ENCODE results near the gene EIF4G1.

Gene EIF4G1

DNA sequence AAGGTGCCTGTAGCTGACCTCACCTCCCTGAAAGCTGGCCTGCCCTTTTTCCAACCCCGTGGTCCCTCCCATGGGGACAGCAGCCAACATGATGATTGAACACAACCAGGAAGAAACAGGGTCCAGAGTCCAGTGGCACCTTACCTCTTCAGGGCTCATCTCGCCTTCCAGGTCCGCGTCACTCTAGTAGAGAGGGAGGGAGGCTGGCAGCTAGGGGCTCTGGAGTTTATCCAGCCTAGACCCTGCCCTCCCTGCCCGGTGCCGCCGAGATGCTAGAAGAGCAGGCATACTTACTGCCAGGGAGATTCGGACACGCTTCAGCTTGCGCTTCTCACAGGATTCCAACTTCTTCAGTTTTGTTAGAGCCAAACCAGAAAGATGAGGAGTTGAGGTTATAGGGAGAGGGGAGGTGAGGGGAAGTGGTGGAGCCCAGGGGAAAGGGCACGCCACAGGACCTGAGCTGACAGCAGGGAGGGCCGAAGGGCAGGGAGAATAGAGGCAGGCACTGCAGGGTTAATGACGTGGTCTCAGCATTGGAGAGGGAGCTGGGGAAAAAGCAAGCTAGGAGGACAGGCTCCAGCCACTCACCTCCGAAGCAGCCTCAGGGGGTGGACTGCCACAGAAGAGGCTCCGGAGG is 37.9 kb downstream of the EIF4G1 start:
- DNase-seq (ENCODE audit: low spot score): no peak

DNA sequence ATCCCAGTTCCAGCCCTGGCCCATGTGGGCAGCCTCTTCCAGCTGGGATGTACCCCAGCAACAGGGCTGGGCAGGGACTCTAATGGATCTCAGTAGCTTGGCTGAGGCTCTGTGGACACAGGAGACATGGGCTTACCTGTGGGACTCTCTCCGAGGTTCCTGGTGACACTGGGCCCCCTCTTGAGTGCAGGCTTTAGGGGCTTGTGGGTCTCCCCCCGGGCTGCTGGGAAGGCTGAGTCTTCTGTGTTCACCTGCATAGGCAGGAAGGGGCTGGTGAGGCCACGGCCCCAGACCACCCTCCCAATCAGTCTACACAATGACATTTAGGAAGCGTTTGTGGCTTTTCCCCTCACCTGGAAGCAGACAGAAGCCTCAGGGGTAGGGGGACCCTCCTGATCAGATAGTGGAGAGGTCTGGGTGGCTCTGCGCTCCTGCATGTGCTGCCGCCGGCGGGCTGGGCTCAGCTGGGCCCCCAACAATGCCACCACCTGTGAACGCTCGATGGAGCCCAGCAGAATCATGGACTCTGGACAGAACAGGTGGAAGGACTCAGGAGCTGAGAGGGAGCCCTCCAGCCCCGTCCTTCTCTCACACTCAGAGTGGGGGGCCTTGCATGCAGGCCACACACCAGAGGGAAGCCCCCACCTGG is 38.6 kb downstream of the EIF4G1 start:
- no peak for DNase-seq (ENCODE audit: low spot score)

GRCh38 chr3:184353546-184353941 is 39.1 kb downstream of the EIF4G1 start:
- DNase-seq (ENCODE audit: low spot score): no peak

- no peak for DNase-seq (ENCODE audit: low spot score)
Measured at GRCh38 chr3:184354121-184354728, 39.8 kb downstream of the EIF4G1 start.

DNA sequence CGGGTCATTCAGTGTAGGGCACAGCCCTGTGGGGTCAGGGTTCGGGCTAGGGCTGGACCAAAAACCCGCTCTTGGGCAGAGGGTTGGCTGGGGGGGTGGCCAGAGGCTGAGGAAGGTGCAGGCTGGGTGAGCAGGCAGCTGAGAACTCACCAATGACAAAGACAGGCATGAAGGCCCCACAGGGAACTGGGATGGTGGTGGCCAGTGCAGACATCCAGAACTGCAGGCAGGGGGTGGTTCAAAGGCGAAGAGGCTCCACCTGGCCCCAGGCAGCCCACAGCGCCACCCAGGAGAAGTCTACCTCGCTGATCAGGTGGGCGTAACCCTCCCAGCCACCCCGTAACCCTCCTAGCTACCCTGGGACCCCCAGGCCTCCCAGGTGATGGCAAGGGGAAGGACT is 40.3 kb downstream of the EIF4G1 start:
- DNase-seq (ENCODE audit: low spot score): no peak

DNA sequence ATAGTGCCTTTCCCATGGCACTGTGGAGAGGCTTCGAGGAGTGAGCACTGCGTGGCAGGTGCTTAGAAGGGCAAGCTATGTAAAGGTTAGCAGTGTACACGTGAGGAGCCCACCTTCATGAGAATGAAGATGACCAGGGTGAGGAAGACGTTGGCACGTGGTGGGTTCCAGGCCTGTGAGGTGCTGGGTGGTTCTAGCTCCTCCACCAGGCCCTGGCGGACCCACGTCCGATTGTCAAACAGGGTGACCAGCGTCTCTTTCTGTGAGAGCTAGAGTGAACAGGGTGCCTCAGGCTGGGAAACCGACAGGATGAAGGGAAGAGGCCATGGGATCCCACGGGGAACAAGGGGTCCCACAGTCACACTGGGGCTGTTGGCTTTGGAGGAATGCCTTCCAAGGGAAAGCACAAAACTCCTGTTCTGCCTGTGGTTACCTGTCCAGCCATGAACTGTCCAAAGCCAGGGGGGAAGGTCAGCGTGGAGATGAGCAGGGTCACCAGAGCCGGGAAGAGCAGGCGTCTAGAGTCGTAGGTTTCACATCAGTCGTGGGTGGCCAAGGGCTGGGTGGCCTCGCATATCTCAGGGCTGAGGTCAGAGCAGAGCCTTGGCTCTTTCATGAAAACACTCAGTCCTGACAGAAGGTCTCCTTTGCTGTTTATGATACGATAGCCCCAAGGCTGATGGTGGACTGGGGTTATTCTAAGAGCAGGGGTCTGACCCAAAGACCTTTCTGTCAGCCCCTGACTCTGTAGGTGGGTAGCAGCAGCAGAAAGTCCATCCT is 41.0 kb downstream of the EIF4G1 start:
- DNase-seq (ENCODE audit: low spot score): no peak

DNA sequence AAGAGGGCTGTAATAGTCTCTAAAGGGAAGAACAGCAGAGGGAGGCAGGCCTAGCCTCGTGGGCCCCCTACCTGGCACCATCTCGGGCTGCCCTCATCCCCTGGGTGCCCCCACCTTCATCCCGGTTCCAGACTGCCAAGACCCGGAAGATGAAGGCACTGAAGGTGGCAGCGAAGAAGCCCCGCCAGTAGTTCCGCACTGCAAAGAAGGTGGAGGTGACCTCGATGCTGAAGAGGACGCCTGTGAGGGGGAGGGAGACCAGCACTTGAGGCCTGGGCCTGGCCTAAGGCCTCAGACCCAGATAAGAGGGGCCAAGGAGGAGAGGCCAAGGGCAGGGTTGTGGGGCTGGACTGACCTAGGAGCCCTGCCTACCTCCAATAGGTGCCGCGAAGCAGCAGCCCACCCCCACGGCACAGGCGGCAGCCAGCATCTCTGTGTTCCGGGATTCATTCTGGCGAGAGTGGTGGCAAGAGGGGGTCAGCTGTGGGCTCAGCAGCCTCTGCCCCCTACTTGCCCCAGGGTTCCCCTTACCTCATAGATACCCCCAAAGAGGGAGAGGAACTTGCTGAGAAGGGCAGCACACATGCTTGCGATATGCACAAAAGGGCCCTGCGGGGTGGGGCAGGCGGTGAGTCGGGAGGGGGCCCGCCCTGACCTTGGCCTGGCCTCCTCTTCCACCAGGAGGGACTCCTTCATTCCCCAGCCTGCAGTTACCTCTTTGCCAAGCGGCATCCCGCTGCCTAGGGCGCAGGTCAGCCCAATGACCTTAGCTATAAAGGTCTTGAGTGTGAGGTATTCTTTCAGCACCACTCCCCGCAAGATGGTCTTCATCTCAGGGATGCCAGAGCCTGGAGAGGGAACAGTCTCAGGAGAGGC is 43.1 kb downstream of the EIF4G1 start:
- DNase-seq (ENCODE audit: low spot score): no peak

DNA sequence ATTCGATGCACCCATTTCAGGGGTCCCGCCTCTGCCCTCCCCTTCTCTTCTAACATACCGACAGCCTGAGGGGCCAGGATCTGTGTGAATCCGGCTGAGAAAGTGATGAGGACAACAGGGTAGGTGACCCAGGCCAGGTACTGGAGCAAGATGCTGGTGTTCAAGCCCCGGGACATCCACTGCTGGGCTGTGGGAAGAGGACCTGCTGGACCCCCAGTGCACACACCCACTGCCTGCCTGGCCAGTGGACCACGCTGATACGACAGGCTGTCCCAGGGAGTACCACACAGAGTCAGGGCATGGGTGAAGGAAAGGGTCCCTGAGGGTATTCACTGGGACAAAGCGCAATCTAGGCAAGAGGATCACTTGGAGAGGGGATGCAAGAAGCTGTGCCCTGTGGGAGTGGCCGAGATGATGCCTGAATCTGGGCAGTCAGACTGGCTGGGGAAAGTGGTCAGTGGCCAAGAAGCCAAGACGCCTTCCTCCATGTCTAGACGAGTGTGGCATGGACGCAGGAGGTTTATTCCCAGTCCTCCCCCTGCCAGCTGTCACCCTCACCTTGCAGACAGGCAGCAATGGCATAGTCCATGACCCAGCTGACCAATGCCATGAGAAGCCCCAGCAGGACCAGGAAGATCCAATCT is 43.8 kb downstream of the EIF4G1 start:
- no peak for DNase-seq (ENCODE audit: low spot score)

GRCh38 chr3:184358921-184359350 is 44.5 kb downstream of the EIF4G1 start:
- DNase-seq (ENCODE audit: low spot score): no peak

DNA sequence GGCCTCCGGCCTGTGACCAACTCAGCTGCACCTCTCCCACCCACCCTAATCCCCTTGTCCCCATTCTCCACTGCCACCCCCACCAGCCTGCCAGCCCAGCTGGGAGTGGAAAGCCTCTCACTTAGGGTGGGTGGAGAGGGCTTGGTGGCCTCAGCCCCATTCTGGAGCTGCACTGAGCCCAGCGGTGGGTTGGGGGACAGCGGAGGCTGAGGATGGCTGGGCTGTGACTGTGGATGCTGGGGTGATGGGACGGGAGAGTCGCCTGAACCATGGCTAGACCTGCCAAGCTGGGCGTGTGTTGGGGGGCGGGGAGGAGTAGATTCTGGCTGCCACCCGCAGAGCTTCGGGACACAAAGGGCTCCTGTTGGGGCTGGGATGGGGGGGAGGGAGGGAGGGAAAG is 45.2 kb downstream of the EIF4G1 start:
- DNase-seq (ENCODE audit: low spot score): no peak

DNA sequence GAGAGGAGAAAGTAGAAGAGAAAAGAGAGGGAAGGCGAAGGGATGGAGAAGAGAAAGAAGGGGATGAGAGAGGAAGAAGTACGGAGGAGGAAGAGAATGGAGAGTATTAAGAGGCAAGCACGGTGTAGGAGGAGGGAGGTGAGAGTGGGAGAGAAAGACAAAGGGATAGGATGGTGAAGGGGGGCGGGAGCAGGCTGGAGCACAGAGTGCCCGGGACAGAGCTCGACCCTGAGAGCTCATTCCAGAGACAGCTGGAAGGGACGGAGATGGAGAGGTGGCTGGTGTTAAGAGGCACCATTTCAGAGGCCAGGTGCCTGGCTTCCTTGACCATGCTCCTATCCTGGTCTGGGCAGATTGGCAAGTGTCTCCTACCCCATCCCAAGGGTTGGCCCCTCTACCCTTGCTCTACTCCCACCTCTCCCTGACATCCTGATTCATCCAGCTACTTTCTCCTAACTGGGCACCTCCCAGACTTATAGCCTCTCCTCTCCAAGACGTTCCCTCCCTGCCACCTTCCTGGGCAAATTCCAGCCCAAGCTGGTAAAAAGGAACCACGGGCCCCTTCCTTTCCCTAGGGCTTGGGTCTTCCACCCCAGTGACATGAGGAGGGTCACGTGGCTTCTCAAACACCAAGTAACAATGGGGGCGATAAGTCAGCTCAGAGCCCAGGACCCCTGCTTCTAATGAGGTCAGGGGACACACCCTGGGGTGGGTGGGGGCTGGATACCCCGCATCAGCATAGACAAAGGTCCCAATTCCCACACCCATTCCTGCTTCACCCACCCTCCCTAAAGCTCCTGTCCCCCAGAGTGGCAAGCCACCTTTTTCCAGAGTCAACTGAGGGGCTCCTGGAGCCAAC is 45.9 kb downstream of the EIF4G1 start:
- no peak for DNase-seq (ENCODE audit: low spot score)

- DNase-seq (ENCODE audit: low spot score): no peak
Measured at GRCh38 chr3:184360929-184361531, 46.6 kb downstream of the EIF4G1 start.

DNA sequence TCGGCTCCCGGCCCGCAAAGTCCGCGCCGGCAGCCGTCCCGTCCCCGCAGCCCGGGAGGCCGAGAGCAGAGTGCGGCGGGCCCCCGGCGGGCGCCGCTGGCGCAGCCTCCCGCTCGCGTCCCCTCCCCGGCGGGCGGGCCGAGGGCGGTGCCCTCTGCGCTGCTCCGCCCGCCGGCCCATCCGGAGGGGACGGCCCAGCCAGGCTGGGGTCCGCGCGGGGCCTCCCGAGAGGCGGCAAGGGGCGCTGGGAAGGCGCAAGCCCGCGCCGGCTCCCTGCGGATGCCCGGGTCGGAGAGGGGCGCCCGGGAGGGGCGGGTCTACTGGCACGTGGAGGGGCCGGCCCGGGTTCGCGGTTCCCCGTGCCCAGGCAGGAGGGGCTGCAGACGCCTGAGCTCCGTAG is 47.1 kb downstream of the EIF4G1 start, which contains the start of the genes CLCN2 and POLR2H:
TSS of gene CLCN2 (minus strand) at position 74 of the 400 bp plus-strand sequence. CDS start 126 bp downstream, outside the sequence.
TSS of gene POLR2H (plus strand) at position 179 of the 400 bp plus-strand sequence. CDS start 1,783 bp downstream, outside the sequence.
- peak; percentile 62 for DNase-seq (ENCODE audit: low spot score)

DNA sequence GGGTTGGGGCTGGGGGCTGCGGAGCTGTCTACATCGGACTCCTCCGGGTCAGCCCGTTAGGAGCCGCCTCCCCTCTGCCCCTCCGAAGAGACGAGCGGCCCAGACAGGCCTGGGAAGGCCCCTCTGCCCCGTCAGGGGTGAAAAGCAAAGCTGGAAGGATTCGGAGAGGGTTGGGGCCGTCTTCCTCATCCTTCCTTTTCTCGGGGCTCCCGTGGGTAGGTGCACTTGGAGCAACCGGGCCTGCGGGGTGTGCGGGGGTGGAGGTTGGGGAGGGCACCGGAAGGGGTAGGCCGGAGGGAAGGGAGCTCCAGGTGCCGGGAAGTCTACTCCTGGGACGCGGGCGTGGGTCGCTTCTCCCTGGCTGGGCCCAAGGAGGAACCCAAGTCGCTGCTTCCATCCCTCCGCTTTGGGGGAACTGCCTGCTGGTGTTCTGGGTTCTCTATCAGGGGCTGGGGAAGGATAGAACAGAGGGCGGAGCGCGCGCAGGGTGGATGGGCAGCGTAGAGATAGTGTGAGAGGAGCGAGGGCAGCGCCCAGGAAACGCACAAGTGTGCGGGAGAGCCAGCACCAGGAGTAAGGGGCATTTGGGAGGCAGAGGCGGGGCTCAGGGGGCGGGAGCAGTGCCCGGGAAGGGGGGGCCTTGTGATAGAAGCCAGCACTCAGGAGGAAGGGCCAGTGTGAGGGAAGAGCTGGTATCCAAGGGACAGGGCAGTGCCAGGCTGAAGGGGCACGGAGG is 47.7 kb downstream of the EIF4G1 start:
- DNase-seq (ENCODE audit: low spot score): peak; percentile 66

GRCh38 chr3:184362668-184363546 is 48.5 kb downstream of the EIF4G1 start:
- peak; percentile 99 for DNase-seq (ENCODE audit: low spot score)

GRCh38 chr3:184366619-184367289 is 52.3 kb downstream of the EIF4G1 start:
- no peak for DNase-seq (ENCODE audit: low spot score)

- no peak for DNase-seq (ENCODE audit: low spot score)
Measured at GRCh38 chr3:184368116-184368515, 53.7 kb downstream of the EIF4G1 start.

All from LoVo (cell line).